ENCODE data around the gene RAP1GAP2. TPM values are rescaled to one million over a fixed set of nuclear protein-coding genes. Genes with fewer than 3 reads are reported as not detected.

RAP1GAP2 gene
- total RNA-seq, 4 donors from 2014 or later, result 4.9 to 12.4 (median 10.0) TPM

GRCh38 chr17:3035256-3035967 is 239.2 kb downstream of the RAP1GAP2 start:
- DNase-seq, result no peak

DNA sequence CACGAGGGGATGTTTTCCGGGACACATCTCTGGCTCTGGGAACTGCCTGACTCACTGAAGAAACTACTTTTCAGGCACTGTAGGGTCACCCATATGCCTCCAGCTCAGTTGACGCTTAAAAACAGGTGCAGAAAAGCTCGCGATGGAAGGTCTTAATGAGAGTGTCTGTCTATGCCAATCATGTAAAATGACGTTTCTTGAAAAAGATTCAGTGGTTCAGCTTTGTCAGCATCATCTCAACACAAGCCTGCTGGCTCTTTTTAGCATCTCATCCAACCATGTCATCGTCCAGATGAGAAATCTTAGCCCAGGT is 239.7 kb downstream of the RAP1GAP2 start:
- H3K27me3 ChIP-seq, result peaks cover 0 to 21% (median 0%) of the 10 kb centered on the region in 4 donors
- TF ChIP-seq, protein P1, sequence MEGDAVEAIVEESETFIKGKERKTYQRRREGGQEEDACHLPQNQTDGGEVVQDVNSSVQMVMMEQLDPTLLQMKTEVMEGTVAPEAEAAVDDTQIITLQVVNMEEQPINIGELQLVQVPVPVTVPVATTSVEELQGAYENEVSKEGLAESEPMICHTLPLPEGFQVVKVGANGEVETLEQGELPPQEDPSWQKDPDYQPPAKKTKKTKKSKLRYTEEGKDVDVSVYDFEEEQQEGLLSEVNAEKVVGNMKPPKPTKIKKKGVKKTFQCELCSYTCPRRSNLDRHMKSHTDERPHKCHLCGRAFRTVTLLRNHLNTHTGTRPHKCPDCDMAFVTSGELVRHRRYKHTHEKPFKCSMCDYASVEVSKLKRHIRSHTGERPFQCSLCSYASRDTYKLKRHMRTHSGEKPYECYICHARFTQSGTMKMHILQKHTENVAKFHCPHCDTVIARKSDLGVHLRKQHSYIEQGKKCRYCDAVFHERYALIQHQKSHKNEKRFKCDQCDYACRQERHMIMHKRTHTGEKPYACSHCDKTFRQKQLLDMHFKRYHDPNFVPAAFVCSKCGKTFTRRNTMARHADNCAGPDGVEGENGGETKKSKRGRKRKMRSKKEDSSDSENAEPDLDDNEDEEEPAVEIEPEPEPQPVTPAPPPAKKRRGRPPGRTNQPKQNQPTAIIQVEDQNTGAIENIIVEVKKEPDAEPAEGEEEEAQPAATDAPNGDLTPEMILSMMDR (IDR thresholded peaks at IDR 0.05), result no peak
- no peak for TF ChIP-seq POLR2A (IDR thresholded peaks at IDR 0.05)
- no peaks in the 10 kb centered on the region for H3K9me3 ChIP-seq
- WGBS, 2 donors, result 73 to 86% methylated on average over 5 to 7 of the region's 7 CpGs
- no peak overlapping the region for H3K4me3 ChIP-seq
- no peaks in the 10 kb centered on the region for H3K36me3 ChIP-seq
- H3K27ac ChIP-seq, result no peak overlapping the region
- intact Hi-C loops (cut with DNase I), result no loop called here
- H3K4me1 ChIP-seq, result peaks cover 0 to 4% (median 2%) of the 10 kb centered on the region in 3 donors
- DNase-seq, result no peak

More at GRCh38 chr17:3035256-3035967, 239.2 kb downstream of the RAP1GAP2 start:
- peaks cover 0 to 9% (median 7%) of the 10 kb centered on the region in 3 donors for H3K4me1 ChIP-seq
- 54 to 81% methylated on average over 4 to 12 of the region's 13 CpGs for WGBS, 2 donors
- no peaks in the 10 kb centered on the region for H3K36me3 ChIP-seq
- no peak for TF ChIP-seq POLR2A (IDR thresholded peaks at IDR 0.05)
- TF ChIP-seq, protein P1 (IDR thresholded peaks at IDR 0.05), result no peak
- H3K9me3 ChIP-seq, result no peaks in the 10 kb centered on the region
- no peak overlapping the region for H3K4me3 ChIP-seq
- H3K27ac ChIP-seq, result no peak overlapping the region
- peaks cover 0 to 16% (median 0%) of the 10 kb centered on the region in 4 donors for H3K27me3 ChIP-seq
- intact Hi-C loops (cut with DNase I), result no loop called here

- no peak for DNase-seq
- Histone ChIP-seq H3K4me3 (no peak overlapping the region), H3K36me3 (no peaks in the 10 kb centered on the region), H3K27me3 (peaks cover 0 to 28% (median 0%) of the 10 kb centered on the region in 4 donors), H3K4me1 (no peaks in the 10 kb centered on the region), H3K27ac (no peak overlapping the region), H3K9me3 (no peaks in the 10 kb centered on the region)
- 85 to 97% methylated on average over 4 to 6 of the region's 6 CpGs for WGBS, 2 donors
- TF ChIP-seq, protein P1 (IDR thresholded peaks at IDR 0.05), result no peak
- TF ChIP-seq POLR2A (IDR thresholded peaks at IDR 0.05), result no peak
- intact Hi-C loops (cut with DNase I), result no loop called here
Measured at GRCh38 chr17:3036800-3037199, 240.6 kb downstream of the RAP1GAP2 start.

DNA sequence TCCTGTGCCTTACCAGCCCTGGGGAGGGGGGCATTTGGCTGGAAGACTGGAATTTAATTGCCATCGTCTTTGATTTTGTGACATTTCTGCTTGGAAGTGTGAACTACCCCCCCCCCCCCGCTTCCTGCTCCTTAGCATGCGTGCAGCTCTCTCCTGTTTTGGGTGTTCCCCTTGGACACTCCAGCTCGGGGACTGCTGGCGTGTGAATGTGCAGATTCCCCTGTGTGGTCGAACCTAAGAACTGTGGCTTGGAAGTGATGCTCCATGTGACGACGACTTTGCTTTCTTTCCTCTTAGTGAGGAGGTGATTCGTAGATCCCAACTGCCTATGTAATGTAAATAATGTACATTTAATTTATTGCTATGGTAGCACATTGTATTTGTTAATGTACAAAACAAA is 241.0 kb downstream of the RAP1GAP2 start:
- no peak overlapping the region for H3K4me3 ChIP-seq
- intact Hi-C loops (cut with DNase I), result no loop called here
- no peak for DNase-seq
- no peak overlapping the region for H3K27ac ChIP-seq
- WGBS, 2 donors, result 54 to 70% methylated on average over 6 to 8 of the region's 9 CpGs
- H3K27me3 ChIP-seq, result peaks cover 0 to 31% (median 0%) of the 10 kb centered on the region in 4 donors
- H3K36me3 ChIP-seq, result no peaks in the 10 kb centered on the region
- no peaks in the 10 kb centered on the region for H3K9me3 ChIP-seq
- H3K4me1 ChIP-seq, result no peaks in the 10 kb centered on the region
- TF ChIP-seq POLR2A (IDR thresholded peaks at IDR 0.05), result no peak
- TF ChIP-seq, protein P1 (IDR thresholded peaks at IDR 0.05), result no peak

GRCh38 chr17:3038941-3039340 is 242.7 kb downstream of the RAP1GAP2 start:
- Histone ChIP-seq H3K4me3 (no peak overlapping the region), H3K36me3 (no peaks in the 10 kb centered on the region), H3K27me3 (peaks cover 0 to 34% (median 0%) of the 10 kb centered on the region in 4 donors), H3K4me1 (no peaks in the 10 kb centered on the region), H3K27ac (no peak overlapping the region), H3K9me3 (peaks cover 0 to 7% (median 5%) of the 10 kb centered on the region in 3 donors)
- no peak for DNase-seq
- 40 to 64% methylated on average over 5 of the region's 5 CpGs for WGBS, 2 donors
- intact Hi-C loops (cut with DNase I), result no loop called here
- TF ChIP-seq POLR2A (IDR thresholded peaks at IDR 0.05), result no peak
- TF ChIP-seq, protein P1 (IDR thresholded peaks at IDR 0.05), result no peak
